ENCODE results near the gene PTOV1. TPM values are rescaled to one million over a fixed set of nuclear protein-coding genes. Genes with fewer than 3 reads are reported as not detected.

PTOV1 gene
- total RNA-seq, 6 experiments from 2014 or later: 157 to 176 (median 162) TPM

- Mint-ChIP-seq H3K36me3 (ENCODE audit: low read depth) (no peaks in the 10 kb centered on the region), H3K4me1 (ENCODE audit: low read depth) (peaks cover 15% of the 10 kb centered on the region), H3K27me3 (ENCODE audit: insufficient read depth) (peaks cover 3% of the 10 kb centered on the region; the same call in 1 of the 2 replicates), H3K4me3 (no peak overlapping the region), H3K9me3 (no peaks in the 10 kb centered on the region), H3K27ac (no peak overlapping the region)
- DNase-seq: no peak
- no peak for TF ChIP-seq CTCF (IDR thresholded peaks at IDR 0.05)
Measured at GRCh38 chr19:49820125-49820524, 30.8 kb upstream of the PTOV1 start.

- Mint-ChIP-seq H3K9me3 (no peaks in the 10 kb centered on the region), H3K27me3 (ENCODE audit: insufficient read depth) (no peaks in the 10 kb centered on the region), H3K4me3 (no peak overlapping the region), H3K36me3 (ENCODE audit: low read depth) (peaks cover 5% of the 10 kb centered on the region; the same call in 1 of the 2 replicates), H3K4me1 (ENCODE audit: low read depth) (peaks cover 15% of the 10 kb centered on the region), H3K27ac (no peak overlapping the region)
- no peak for DNase-seq
- TF ChIP-seq CTCF (IDR thresholded peaks at IDR 0.05): no peak
Measured at GRCh38 chr19:49823472-49823871, 27.5 kb upstream of the PTOV1 start.

GRCh38 chr19:49824662-49825061 lies 26.3 kb upstream of the PTOV1 start:
- Mint-ChIP-seq H3K27ac (no peak overlapping the region), H3K4me3 (no peak overlapping the region), H3K27me3 (ENCODE audit: insufficient read depth) (no peaks in the 10 kb centered on the region), H3K4me1 (ENCODE audit: low read depth) (peaks cover 7% of the 10 kb centered on the region), H3K9me3 (no peaks in the 10 kb centered on the region), H3K36me3 (ENCODE audit: low read depth) (peaks cover 5% of the 10 kb centered on the region; the same call in 1 of the 2 replicates)
- TF ChIP-seq CTCF (IDR thresholded peaks at IDR 0.05): no peak
- DNase-seq: no peak

- H3K27me3 Mint-ChIP-seq (ENCODE audit: insufficient read depth): peaks cover 3% of the 10 kb centered on the region; the same call in 1 of the 2 replicates
- peaks cover 5% of the 10 kb centered on the region; the same call in 1 of the 2 replicates for H3K36me3 Mint-ChIP-seq (ENCODE audit: low read depth)
- H3K4me3 Mint-ChIP-seq: no peak overlapping the region
- TF ChIP-seq CTCF (IDR thresholded peaks at IDR 0.05): no peak
- H3K27ac Mint-ChIP-seq: no peak overlapping the region
- DNase-seq: no peak
- H3K9me3 Mint-ChIP-seq: no peaks in the 10 kb centered on the region
- no peaks in the 10 kb centered on the region for H3K4me1 Mint-ChIP-seq (ENCODE audit: low read depth)
Measured at GRCh38 chr19:49827034-49827433, 23.9 kb upstream of the PTOV1 start.

GRCh38 chr19:49829200-49829599 lies 21.8 kb upstream of the PTOV1 start:
- Mint-ChIP-seq H3K36me3 (ENCODE audit: low read depth) (peaks cover 18% of the 10 kb centered on the region), H3K27me3 (ENCODE audit: insufficient read depth) (peaks cover 7% of the 10 kb centered on the region; the same call in 1 of the 2 replicates), H3K27ac (no peak overlapping the region), H3K4me3 (no peak overlapping the region), H3K9me3 (no peaks in the 10 kb centered on the region), H3K4me1 (ENCODE audit: low read depth) (peaks cover 9% of the 10 kb centered on the region)
- TF ChIP-seq CTCF (IDR thresholded peaks at IDR 0.05): no peak
- DNase-seq: no peak

- no peak for DNase-seq
- no peak for TF ChIP-seq CTCF (IDR thresholded peaks at IDR 0.05)
- peaks cover 7% of the 10 kb centered on the region for H3K27me3 Mint-ChIP-seq (ENCODE audit: insufficient read depth)
Measured at GRCh38 chr19:49829721-49830120, 21.2 kb upstream of the PTOV1 start.

More at GRCh38 chr19:49829721-49830120, 21.2 kb upstream of the PTOV1 start:
- Mint-ChIP-seq H3K4me1 (ENCODE audit: low read depth) (peaks cover 9% of the 10 kb centered on the region), H3K9me3 (no peaks in the 10 kb centered on the region), H3K36me3 (ENCODE audit: low read depth) (peaks cover 18% of the 10 kb centered on the region), H3K27ac (no peak overlapping the region), H3K4me3 (no peak overlapping the region)
